Spleen (tissue), 7 donors: ENCODE data around the gene ADAMTS5.

ENCODE experiments used
- CTCF ChIP-seq, 11 experiments: fragments of 200-600 bp in 7 of 11; fragments of 450-650 bp in 4 of 11; sonication (generic) in 4 of 11; IDR thresholded peaks in 8 of 11; conservative IDR thresholded peaks in 3 of 11; 1 replicate in 7 of 11; 2 replicates in 4 of 11; pipeline versions ENCODE4 v1.4.0 to v1.8.0; 2016 to 2021; ENCODE audit warnings: antibody characterized with exemption in 11 of 11, inconsistent platforms in 4 of 11, mild to moderate bottlenecking in 1 of 11
- POLR2A ChIP-seq, 3 donors: fragments of 450-650 bp; IDR thresholded peaks; one replicate each; pipeline ENCODE4 v1.5.1; 2017; ENCODE audit warnings: antibody characterized with exemption in 3 of 3, mild to moderate bottlenecking in 1 of 3
- POLR2AphosphoS5 ChIP-seq, 3 donors: sonication (generic); formaldehyde crosslinking; IDR thresholded peaks; one replicate each; pipeline ENCODE4 v1.5.1; 2017; ENCODE audit warnings: antibody characterized with exemption in 3 of 3
- donor health status: DM: no; HTN: no; CAD: no; lungs with moderate emphysema.
- donor health status: DM: no; HTN: no; CAD: no.
- donor health status: DM: no; HTN: no; CAD: no.

GRCh38 chr21:26925122-26925521 lies 41.8 kb downstream of the ADAMTS5 start:
- TF ChIP-seq POLR2A (IDR thresholded peaks at IDR 0.05): no peak
- TF ChIP-seq CTCF (IDR thresholded peaks at IDR 0.05 in 8 of 11, conservative IDR thresholded peaks at IDR 0.05 in 3 of 11): no peak
- no peak for TF ChIP-seq POLR2AphosphoS5 (IDR thresholded peaks at IDR 0.05)
